Ovary (tissue), 9 donors: ENCODE data around the gene PCYOX1L. TPM values are rescaled to one million over a fixed set of nuclear protein-coding genes. Genes with fewer than 3 reads are reported as not detected.
A peak's percentile ranks its signal among the peaks of the same experiment; 100 is the strongest.

Experiments used
- DNase-seq, 5 donors: peaks; one replicate each; pipeline ENCODE4 v3.0.0-alpha.2; 2019 to 2020
- H3K27ac ChIP-seq, 2 donors: fragments of 200-600 bp; one replicate each; pipeline versions ENCODE4 v1.5.1 to v1.8.0; 2019 to 2022
- H3K27me3 ChIP-seq: fragments of 200-600 bp; one replicate; pipeline ENCODE4 v1.8.0; 2022
- H3K36me3 ChIP-seq: fragments of 200-600 bp; sonication (generic); one replicate; pipeline ENCODE4 v1.5.1; 2019
- H3K4me1 ChIP-seq: one replicate; pipeline ENCODE4 v1.8.1; 2013; ENCODE audit warnings: mild to moderate bottlenecking, moderate library complexity; ENCODE audit not compliant: insufficient read depth
- H3K4me3 ChIP-seq: fragments of 200-600 bp; sonication (generic); one replicate; pipeline ENCODE4 v1.5.1; 2017
- H3K9me3 ChIP-seq, 2 donors: fragments of 200-600 bp in 1 of 2; sonication (generic) in 1 of 2; one replicate each; pipeline versions ENCODE4 v1.5.1 to v1.8.1; 2013 to 2019; ENCODE audit warnings: mild to moderate bottlenecking in 1 of 2, moderate library complexity in 1 of 2
- CTCF ChIP-seq, 3 donors: fragments of 450-650 bp in 2 of 3; fragments of 200-600 bp in 1 of 3; IDR thresholded peaks; one replicate each; pipeline versions ENCODE4 v1.5.1 to v1.8.0; 2016 to 2022; ENCODE audit warnings: antibody characterized with exemption in 3 of 3, mild to moderate bottlenecking in 1 of 3
- EP300 ChIP-seq: sonication (generic); formaldehyde crosslinking; IDR thresholded peaks from one replicate; pipeline ENCODE4 v1.6.1; 2017; ENCODE audit warnings: antibody characterized with exemption
- POLR2A ChIP-seq: fragments of 450-650 bp; IDR thresholded peaks from one replicate; pipeline ENCODE4 v1.6.1; 2017; ENCODE audit warnings: antibody characterized with exemption, mild to moderate bottlenecking, moderate library complexity
- WGBS, 3 donors: extraction: QIAGEN DNeasy Blood & Tissue Kit in 1 of 3; methylation state at CpG; one replicate each; pipeline versions ENCODE4 v1.1.5 to v1.1.7; 2013 to 2017; 5-methylcytosine and 5-hydroxymethylcytosine counted together
- intact Hi-C, 4 donors: fragments of 100-400 bp; cut with DNase I; formaldehyde crosslinking; loops; one replicate each; pipeline versions ENCODE4 v1.11.0 to v1.15.1; 2022 to 2023
- polyA plus RNA-seq, 2 donors: library from polyadenylated mRNA; stranded (reverse); fragments of 200-250 nt in 1 of 2; fragments of 350-450 nt in 1 of 2; fragmentation: Illumina TruSeq in 1 of 2; extraction: RNeasy Lipid Tissue Mini Kit (QIAGEN cat#74804) in 1 of 2; gene quantifications; one replicate each; pipeline ENCODE4 v1.2.3, GENCODE V29; 2013 to 2014
- total RNA-seq, 7 donors: library from RNA; depleted of rRNA in 2 of 7; stranded (reverse); fragments of >200 nt in 2 of 7; fragmentation: NEBNext Ultra II Directional in 3 of 7; extraction: Animal tissue kit (Norgen Biotek cat#: 25700) in 3 of 7; gene quantifications; one replicate each; pipeline versions ENCODE4 v1.1.0 to v1.2.4, GENCODE V29; 2016 to 2023
- donor health status: DM: no; HTN: no; CAD: no; lungs with moderate emphysema.
- donor health status: DM: no; HTN: no; CAD: no.
- donor health status: Bipolar disorder and iron deficiency.
- donor health status: DM: yes; HTN: yes; CAD: no.
- donor health status: DM: no; HTN: no; CAD: no.
- donor health status: DM: yes; HTN: yes; CAD: no.

The PCYOX1L gene
- total and polyA plus RNA-seq, 9 donors: 5.8 to 15.2 (median 8.8) TPM

- H3K27ac ChIP-seq: peak overlapping the region; percentile 39 to 58
- peaks cover 50% of the 10 kb centered on the region for H3K4me1 ChIP-seq
- no peak overlapping the region for H3K4me3 ChIP-seq
- DNase-seq: peak in 3 of 5 donors; percentile 21 to 61 (median 48)
- intact Hi-C loops: loop anchor here (2.0 to 5.0 kb wide), 4 partner anchors 40 to 170 kb away; partner anchors contain the start of gene CSNK1A1 (in 1 of the 4)
- H3K36me3 ChIP-seq: no peaks in the 10 kb centered on the region
- WGBS, 3 donors: 44 to 52% (median 44%) methylated on average over 12 of the region's 12 CpGs
- H3K9me3 ChIP-seq: no peaks in the 10 kb centered on the region
- no peaks in the 10 kb centered on the region for H3K27me3 ChIP-seq
- TF ChIP-seq CTCF (IDR thresholded peaks at IDR 0.05): no peak
- no peak for TF ChIP-seq EP300
- TF ChIP-seq POLR2A: no peak
Measured at GRCh38 chr5:149382517-149383220, 24.8 kb downstream of the PCYOX1L start.

GRCh38 chr5:149383399-149383798, 25.6 kb downstream of the PCYOX1L start:
- TF ChIP-seq POLR2A (no peak), CTCF (IDR thresholded peaks at IDR 0.05) (no peak), EP300 (no peak)
- Histone ChIP-seq H3K27ac (peak overlapping the region; percentile 39 to 58), H3K4me3 (no peak overlapping the region), H3K27me3 (no peaks in the 10 kb centered on the region), H3K9me3 (no peaks in the 10 kb centered on the region), H3K4me1 (peaks cover 49% of the 10 kb centered on the region), H3K36me3 (no peaks in the 10 kb centered on the region)
- peak in 4 of 5 donors; percentile 52 to 66 (median 58) for DNase-seq
- intact Hi-C loops: loop anchor here (2.0 to 5.0 kb wide), 4 partner anchors 39 to 169 kb away; partner anchors contain the start of gene CSNK1A1 (in 1 of the 4)
- WGBS, 3 donors: 11 to 28% (median 25%) methylated on average over 9 of the region's 9 CpGs

- peak overlapping the region; percentile 59 to 87 for H3K27ac ChIP-seq
- peaks cover 44% of the 10 kb centered on the region for H3K4me1 ChIP-seq
- no peaks in the 10 kb centered on the region for H3K36me3 ChIP-seq
- WGBS, 3 donors: 22 to 26% (median 24%) methylated on average over 5 of the region's 5 CpGs
- H3K4me3 ChIP-seq: no peak overlapping the region
- peak in 1 of 5 donors; percentile 28 for DNase-seq
- no peaks in the 10 kb centered on the region for H3K9me3 ChIP-seq
- TF ChIP-seq EP300: no peak
- TF ChIP-seq CTCF (IDR thresholded peaks at IDR 0.05): no peak
- TF ChIP-seq POLR2A: no peak
- intact Hi-C loops: loop anchor here in 1 of 4 donors (2.0 kb wide), 1 partner anchor 19 kb away; no protein-coding TSS in a partner anchor
- no peaks in the 10 kb centered on the region for H3K27me3 ChIP-seq
Measured at GRCh38 chr5:149386166-149386565, 28.3 kb downstream of the PCYOX1L start.

- peak in 4 of 5 donors; percentile 50 to 75 (median 61) for DNase-seq
- H3K4me1 ChIP-seq: peaks cover 40% of the 10 kb centered on the region
- 10 to 18% (median 16%) methylated on average over 9 of the region's 9 CpGs for WGBS, 3 donors
- H3K27me3 ChIP-seq: no peaks in the 10 kb centered on the region
- H3K36me3 ChIP-seq: no peaks in the 10 kb centered on the region
- H3K4me3 ChIP-seq: no peak overlapping the region
- TF ChIP-seq CTCF (IDR thresholded peaks at IDR 0.05): no peak
- TF ChIP-seq EP300: no peak
- no peak for TF ChIP-seq POLR2A
- no peaks in the 10 kb centered on the region for H3K9me3 ChIP-seq
- intact Hi-C loops: loop anchor here in 1 of 4 donors (2.0 kb wide), 1 partner anchor 18 kb away; no protein-coding TSS in a partner anchor
- H3K27ac ChIP-seq: peak overlapping the region; percentile 59 to 87
Measured at GRCh38 chr5:149387081-149387631, 29.3 kb downstream of the PCYOX1L start.
